PFSK-1 (cell line): Measurements from ENCODE around the gene DIAPH2.

Experiments used
- FOXP2 ChIP-seq: optimal IDR thresholded peaks from 2 replicates; pipeline ENCODE3; 2011; ENCODE audit warnings: borderline replicate concordance, control low read depth, inconsistent platforms; ENCODE audit not compliant: insufficient read depth; ENCODE audit errors: extremely low read length, extremely low read depth
- POLR2AphosphoS5 ChIP-seq: IDR thresholded peaks from 2 replicates; pipeline ENCODE4 v1.6.1; 2012; ENCODE audit warnings: low read depth, mild to moderate bottlenecking, control low read depth, low read length, moderate library complexity
- SIN3A ChIP-seq: IDR thresholded peaks from 2 replicates; pipeline ENCODE4 v1.6.1; 2012; ENCODE audit warnings: mild to moderate bottlenecking, low read length, moderate library complexity, borderline replicate concordance; ENCODE audit not compliant: insufficient read depth
- TAF1 ChIP-seq: IDR thresholded peaks from 2 replicates; pipeline ENCODE4 v1.6.1; 2012; ENCODE audit warnings: low read length, control low read depth, borderline replicate concordance; ENCODE audit not compliant: insufficient read depth
- TF ChIP-seq, protein P1 (sequence below), 2 experiments: IDR thresholded peaks; 2 replicates each; pipeline versions ENCODE4 v1.6.1 to v1.8.0; 2011 to 2012; ENCODE audit warnings: low read depth in 2 of 2, low read length in 2 of 2, control low read depth in 1 of 2, inconsistent platforms in 1 of 2, mild to moderate bottlenecking in 1 of 2, moderate library complexity in 1 of 2; ENCODE audit not compliant: insufficient read depth in 1 of 2

The DIAPH2 gene

GRCh38 chrX:97315939-97316338 lies 631.3 kb downstream of the DIAPH2 start:
- no peak for TF ChIP-seq POLR2AphosphoS5
- TF ChIP-seq SIN3A = no peak
- TF ChIP-seq TAF1 = no peak
- TF ChIP-seq, protein P1, sequence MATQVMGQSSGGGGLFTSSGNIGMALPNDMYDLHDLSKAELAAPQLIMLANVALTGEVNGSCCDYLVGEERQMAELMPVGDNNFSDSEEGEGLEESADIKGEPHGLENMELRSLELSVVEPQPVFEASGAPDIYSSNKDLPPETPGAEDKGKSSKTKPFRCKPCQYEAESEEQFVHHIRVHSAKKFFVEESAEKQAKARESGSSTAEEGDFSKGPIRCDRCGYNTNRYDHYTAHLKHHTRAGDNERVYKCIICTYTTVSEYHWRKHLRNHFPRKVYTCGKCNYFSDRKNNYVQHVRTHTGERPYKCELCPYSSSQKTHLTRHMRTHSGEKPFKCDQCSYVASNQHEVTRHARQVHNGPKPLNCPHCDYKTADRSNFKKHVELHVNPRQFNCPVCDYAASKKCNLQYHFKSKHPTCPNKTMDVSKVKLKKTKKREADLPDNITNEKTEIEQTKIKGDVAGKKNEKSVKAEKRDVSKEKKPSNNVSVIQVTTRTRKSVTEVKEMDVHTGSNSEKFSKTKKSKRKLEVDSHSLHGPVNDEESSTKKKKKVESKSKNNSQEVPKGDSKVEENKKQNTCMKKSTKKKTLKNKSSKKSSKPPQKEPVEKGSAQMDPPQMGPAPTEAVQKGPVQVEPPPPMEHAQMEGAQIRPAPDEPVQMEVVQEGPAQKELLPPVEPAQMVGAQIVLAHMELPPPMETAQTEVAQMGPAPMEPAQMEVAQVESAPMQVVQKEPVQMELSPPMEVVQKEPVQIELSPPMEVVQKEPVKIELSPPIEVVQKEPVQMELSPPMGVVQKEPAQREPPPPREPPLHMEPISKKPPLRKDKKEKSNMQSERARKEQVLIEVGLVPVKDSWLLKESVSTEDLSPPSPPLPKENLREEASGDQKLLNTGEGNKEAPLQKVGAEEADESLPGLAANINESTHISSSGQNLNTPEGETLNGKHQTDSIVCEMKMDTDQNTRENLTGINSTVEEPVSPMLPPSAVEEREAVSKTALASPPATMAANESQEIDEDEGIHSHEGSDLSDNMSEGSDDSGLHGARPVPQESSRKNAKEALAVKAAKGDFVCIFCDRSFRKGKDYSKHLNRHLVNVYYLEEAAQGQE (IDR thresholded peaks at IDR 0.05; ENCODE audit: insufficient read depth in 1 of 2, low read depth in 2 of 2, low read length in 2 of 2) = no peak
- no peak for TF ChIP-seq FOXP2

DNA sequence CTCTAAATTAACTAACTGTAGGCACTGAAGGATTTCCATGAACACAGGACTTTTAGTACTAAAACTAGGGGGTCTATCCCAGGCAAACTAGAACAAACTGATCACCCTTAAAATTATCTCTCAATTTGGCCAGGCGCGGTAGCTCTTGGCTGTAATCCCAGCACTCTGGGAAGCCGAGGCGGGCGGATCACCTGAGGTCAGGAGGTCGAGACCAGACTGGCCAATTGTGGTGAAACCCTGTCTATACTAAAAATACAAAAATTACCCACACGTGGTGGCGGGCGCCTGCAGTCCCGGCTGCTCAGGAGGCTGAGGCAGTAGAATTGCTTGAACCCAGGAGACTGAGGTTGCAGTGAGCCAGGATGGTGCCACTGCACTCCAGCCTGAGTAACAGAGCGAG lies 635.7 kb downstream of the DIAPH2 start:
- TF ChIP-seq POLR2AphosphoS5 (no peak), SIN3A (no peak), FOXP2 (no peak), TAF1 (no peak)
- TF ChIP-seq, protein P1 (IDR thresholded peaks at IDR 0.05; ENCODE audit: insufficient read depth in 1 of 2, low read depth in 2 of 2, low read length in 2 of 2) = no peak

DNA sequence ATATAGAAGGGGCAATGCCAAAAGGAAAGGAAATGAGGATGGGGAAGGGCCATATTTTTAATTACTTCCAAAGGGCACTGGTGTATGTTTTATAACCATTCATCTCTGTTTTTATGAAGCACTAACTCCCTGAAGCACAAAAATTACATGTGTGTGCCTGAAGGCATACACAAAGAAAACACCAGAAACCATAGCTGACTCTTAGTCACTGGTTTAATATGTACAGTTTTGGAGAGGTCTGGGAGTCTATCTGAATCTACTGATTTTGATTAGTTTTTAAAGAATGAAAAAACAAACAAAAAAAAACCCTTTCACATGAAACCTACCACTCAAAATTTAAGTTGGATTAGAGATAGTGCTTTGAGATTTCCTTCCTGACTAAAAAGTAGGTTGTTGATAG lies 637.8 kb downstream of the DIAPH2 start:
- TF ChIP-seq, protein P1 (IDR thresholded peaks at IDR 0.05; ENCODE audit: insufficient read depth in 1 of 2, low read depth in 2 of 2, low read length in 2 of 2) = no peak
- TF ChIP-seq TAF1 = no peak
- no peak for TF ChIP-seq POLR2AphosphoS5
- TF ChIP-seq FOXP2 = no peak
- no peak for TF ChIP-seq SIN3A

- TF ChIP-seq TAF1 = no peak
- TF ChIP-seq SIN3A = no peak
- TF ChIP-seq, protein P1 (IDR thresholded peaks at IDR 0.05; ENCODE audit: insufficient read depth in 1 of 2, low read depth in 2 of 2, low read length in 2 of 2) = no peak
- TF ChIP-seq FOXP2 = no peak
- no peak for TF ChIP-seq POLR2AphosphoS5
Measured at GRCh38 chrX:97326456-97326855, 641.8 kb downstream of the DIAPH2 start.

DNA sequence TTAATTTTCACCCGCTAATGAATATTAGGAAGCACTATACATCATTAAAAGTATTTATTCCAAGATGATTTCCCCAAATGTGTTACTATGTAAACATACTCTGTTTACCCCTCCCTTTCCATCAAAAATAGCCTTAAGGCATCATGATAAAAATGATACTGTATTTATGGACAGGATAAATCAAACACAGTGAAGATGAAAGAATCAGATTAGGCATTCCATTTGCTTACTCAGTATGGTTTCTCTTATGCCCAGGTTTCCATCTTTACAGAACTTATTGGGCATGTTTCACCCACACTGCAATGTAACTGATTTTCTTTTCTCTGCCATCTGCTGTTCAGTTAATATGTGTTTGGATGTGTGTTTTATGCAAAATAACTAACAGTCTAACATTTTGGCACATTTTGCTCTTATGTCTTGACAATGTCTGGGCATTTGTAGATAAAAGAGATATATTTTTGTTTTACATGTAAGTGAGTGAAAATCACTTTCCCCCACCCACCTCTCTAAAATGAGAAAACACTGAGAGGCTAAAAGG lies 644.3 kb downstream of the DIAPH2 start:
- TF ChIP-seq, protein P1 (IDR thresholded peaks at IDR 0.05; ENCODE audit: insufficient read depth in 1 of 2, low read depth in 2 of 2, low read length in 2 of 2) = no peak
- no peak for TF ChIP-seq POLR2AphosphoS5
- TF ChIP-seq TAF1 = no peak
- TF ChIP-seq FOXP2 = no peak
- TF ChIP-seq SIN3A = no peak
